AG10803 (cell line): ENCODE measurements around the gene CCT3.

Experiments used
- DNase-seq: peaks from one replicate; pipeline ENCODE4 v3.0.0; 2010; ENCODE audit warnings: low read depth
- H3K4me3 ChIP-seq: 2 replicates; pipeline ENCODE4 v1.5.1; 2011; ENCODE audit warnings: mild to moderate bottlenecking, low read length, control low read depth
- TF ChIP-seq, protein P1 (sequence below): conservative IDR thresholded peaks from 2 replicates; pipeline ENCODE4 v1.5.1; 2011; ENCODE audit warnings: mild to moderate bottlenecking, low read length, control low read depth, inconsistent platforms

The CCT3 gene

DNA sequence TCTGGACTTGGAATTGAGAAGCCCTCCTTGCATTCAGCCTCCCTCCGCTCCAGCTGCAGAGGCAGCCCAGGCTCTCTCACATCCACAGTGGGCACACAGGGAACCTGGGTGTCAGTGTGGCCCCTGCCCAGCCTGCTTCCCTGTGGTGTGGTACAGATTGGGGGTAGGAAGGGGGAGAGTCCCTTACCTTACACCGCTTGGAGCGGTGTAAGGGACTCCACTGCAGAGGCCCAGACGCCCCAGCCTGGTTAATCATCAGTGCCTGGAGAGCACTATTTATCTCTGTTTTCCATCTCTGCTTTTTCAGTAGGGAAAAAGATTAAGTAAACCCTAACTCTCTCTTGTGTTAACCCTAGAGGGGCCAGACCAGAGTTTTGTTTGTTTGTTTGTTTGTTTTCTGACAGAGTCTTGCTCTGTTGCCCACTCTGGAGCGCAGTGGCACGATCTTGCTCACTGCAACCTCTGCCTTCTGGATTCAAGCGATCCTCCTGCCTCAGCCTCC lies 30.1 kb upstream of the CCT3 start:
- H3K4me3 ChIP-seq = no peak overlapping the region

DNA sequence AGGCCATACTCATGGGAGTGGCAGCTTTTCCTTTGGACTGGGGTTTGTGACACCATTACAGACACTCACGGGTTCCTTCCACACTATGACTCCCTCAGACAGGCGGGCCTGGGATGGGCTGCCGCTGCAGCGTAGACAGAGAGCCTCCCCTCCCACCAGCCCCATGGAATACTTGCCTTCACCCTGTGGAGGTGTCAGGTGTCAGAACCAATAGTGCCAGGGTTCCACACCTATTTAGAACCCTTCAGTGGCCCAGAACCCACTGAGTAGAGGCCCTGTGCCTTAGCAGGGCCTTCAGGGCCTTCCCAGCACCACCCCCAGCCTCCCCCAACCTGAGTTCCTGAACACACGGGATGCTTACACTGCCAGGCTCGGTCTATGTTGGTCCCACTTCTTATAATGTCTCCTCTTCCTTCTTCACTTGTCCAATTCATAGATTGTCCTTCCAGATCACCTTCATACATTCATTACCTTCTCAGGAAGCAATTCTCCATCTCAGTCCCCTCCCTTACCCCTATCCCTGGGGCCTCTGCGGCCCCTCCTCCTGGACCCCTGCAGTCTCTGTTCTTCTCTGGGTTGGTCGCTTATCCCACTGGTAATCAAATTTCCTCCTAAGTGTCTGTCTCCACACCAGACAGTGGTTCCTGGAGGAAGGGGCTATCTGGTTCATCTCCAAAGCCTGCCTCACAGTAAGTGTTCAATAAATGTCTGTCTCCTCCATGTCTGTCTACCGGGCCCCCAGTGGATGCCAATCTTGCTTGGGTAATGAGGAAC lies 29.5 kb upstream of the CCT3 start:
- DNase-seq = no peak
- no peak overlapping the region for H3K4me3 ChIP-seq
- TF ChIP-seq, protein P1, sequence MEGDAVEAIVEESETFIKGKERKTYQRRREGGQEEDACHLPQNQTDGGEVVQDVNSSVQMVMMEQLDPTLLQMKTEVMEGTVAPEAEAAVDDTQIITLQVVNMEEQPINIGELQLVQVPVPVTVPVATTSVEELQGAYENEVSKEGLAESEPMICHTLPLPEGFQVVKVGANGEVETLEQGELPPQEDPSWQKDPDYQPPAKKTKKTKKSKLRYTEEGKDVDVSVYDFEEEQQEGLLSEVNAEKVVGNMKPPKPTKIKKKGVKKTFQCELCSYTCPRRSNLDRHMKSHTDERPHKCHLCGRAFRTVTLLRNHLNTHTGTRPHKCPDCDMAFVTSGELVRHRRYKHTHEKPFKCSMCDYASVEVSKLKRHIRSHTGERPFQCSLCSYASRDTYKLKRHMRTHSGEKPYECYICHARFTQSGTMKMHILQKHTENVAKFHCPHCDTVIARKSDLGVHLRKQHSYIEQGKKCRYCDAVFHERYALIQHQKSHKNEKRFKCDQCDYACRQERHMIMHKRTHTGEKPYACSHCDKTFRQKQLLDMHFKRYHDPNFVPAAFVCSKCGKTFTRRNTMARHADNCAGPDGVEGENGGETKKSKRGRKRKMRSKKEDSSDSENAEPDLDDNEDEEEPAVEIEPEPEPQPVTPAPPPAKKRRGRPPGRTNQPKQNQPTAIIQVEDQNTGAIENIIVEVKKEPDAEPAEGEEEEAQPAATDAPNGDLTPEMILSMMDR = no peak

More for the DNA sequence above, 30.1 kb upstream of the CCT3 start:
- TF ChIP-seq, protein P1 = no peak
- DNase-seq = no peak

DNA sequence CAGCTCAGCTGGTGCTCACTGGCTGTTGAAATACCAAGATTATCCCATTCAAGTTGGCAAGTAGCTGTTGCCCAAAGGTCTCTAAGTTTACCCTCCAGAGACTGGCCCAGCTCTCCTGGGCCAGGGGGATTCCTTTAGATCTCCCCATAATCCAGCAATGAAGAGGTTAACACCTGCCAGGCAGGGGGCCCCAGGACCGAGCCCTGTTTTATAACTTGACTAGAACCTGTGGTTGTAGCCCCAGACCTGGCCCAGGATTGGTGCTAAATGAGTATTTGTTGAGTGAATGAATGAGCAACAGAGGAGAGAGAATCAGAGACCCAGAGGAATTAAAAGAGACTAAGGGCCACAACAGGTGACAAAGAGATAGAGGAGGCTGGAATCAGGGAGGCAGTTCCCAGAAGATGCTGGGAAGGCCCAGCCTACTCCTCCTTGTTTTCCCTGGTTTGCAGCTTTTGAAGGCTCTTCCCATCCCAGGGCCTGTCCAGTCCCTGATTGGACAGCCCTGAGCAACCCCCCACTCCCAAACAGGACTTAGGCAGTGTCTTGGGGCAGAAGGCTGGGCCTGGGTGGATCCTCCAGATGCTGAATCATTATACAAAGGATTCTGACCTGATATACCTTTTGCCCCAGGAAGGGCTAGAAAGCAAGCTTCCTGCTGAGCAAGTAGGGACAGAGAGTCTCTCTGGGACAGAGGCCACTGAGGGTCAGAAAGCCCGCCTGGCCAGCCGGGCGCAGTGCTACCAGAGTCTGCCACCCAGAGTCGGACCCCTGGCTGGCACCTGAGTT lies 28.5 kb upstream of the CCT3 start:
- DNase-seq = no peak
- no peak overlapping the region for H3K4me3 ChIP-seq
- TF ChIP-seq, protein P1 = no peak

DNA sequence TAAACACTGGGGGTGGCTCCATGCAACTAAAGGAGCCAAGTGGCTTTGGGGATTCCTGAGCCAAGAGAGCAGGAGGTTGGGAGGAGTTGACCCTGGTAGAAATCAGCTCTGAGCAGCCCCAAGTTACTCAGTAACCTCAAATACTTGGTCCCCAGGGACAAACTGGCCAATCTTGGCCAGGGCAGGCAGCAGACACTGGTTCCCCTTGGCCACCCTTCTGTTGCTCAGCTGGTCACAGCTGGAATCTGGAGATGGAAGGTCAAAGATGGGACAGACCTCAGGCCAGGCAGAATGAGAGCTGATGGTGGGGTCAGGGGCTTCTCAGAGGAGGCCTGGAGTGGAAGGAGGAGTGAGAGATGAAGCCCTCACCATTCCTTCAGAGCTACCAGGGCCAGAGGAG lies 27.7 kb upstream of the CCT3 start:
- no peak overlapping the region for H3K4me3 ChIP-seq
- DNase-seq = no peak

DNA sequence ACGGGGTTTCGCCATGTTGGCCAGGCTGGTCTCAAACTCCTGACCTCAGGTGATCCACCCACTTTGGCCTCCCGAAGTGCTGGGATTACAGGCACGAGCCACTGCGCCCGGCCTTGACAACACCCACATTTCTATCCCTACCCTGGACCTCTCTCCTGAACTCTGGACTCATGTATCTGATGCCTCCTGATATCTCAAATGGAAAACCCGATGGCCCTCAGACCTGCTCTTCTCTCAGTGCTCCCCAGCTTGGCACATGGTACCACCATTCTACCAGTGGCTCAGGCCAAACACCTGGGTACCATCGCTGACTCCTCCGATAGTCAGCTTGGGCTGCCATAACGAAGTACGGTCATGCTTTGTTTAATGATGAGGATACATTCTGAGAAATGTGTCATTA lies 22.4 kb upstream of the CCT3 start:
- H3K4me3 ChIP-seq = no peak overlapping the region
- no peak for DNase-seq
- TF ChIP-seq, protein P1 = no peak

More for the DNA sequence above, 27.7 kb upstream of the CCT3 start:
- TF ChIP-seq, protein P1 = no peak

DNA sequence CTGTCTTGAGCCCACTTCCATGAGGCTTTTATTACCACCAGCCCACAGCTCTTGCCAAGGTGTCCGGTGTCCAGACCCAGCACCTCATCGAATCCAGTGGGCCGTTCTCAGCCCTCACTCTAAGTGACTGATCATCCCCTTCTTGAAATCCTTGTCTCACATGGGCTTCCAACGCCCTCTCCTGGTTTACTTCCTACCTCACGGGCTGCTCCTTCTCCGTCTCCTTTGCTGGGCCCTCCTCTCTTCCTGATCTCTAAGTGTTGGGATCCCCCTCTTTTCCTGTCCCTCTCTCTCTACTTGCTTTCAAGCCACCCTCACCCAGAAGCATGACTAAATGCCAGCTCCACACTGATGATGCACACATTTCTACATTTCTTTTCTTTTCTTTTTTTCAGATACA lies 21.9 kb upstream of the CCT3 start:
- TF ChIP-seq, protein P1 = peak; percentile 67
- DNase-seq = peak; percentile 59
- no peak overlapping the region for H3K4me3 ChIP-seq

DNA sequence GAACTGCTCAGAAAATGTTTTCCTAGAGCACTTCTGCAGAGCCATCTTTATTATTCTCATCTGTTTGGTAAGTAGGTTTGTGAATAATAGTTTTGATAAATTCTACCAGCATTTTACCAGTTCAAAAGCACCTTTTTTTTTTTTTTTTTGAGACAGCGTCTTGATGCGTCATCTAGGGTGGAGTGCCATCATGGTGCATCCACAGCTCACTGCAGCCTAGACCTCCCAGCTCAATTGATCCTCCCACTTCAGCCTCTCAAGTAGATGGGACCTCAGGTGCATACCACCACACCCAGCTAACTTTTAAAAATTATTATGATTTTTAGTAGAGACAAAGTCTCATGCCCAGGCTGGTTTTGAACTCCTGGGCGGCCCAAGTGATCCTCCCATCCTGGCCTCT lies 21.2 kb upstream of the CCT3 start:
- DNase-seq = no peak
- TF ChIP-seq, protein P1 = no peak
- no peak overlapping the region for H3K4me3 ChIP-seq
